GM12878 (cell line): ENCODE results near the gene TAGLN3. TPM values are rescaled to one million over a fixed set of nuclear protein-coding genes. Genes with fewer than 3 reads are reported as not detected.

Experiments
- BHLHE40 ChIP-seq, 2 experiments: fragments of 450-650 bp in 1 of 2; IDR thresholded peaks; 2 replicates each; pipeline ENCODE4 v1.6.1; 2011 to 2017; ENCODE audit warnings: low read depth in 2 of 2, borderline replicate concordance in 1 of 2, improper control_type of control experiment in 1 of 2, low read length in 1 of 2, mild to moderate bottlenecking in 1 of 2
- CHD1 ChIP-seq: IDR thresholded peaks from 2 replicates; pipeline ENCODE4 v1.6.1; 2012; ENCODE audit warnings: low read depth, low read length, improper control_type of control experiment
- HCFC1 ChIP-seq: fragments of 150-350 bp; IDR thresholded peaks from 2 replicates; pipeline ENCODE4 v1.6.1; 2014; ENCODE audit warnings: low read length
- HDGF ChIP-seq: fragments of 450-650 bp; IDR thresholded peaks from 2 replicates; pipeline ENCODE4 v1.6.1; 2016; ENCODE audit warnings: antibody characterized with exemption
- LARP7 ChIP-seq: fragments of 450-650 bp; IDR thresholded peaks from 2 replicates; pipeline ENCODE4 v1.6.1; 2017; ENCODE audit warnings: mild to moderate bottlenecking
- MYC ChIP-seq: IDR thresholded peaks from 2 replicates; pipeline ENCODE4 v1.6.1; 2011; ENCODE audit warnings: mild to moderate bottlenecking, low read length, moderate library complexity, inconsistent platforms; ENCODE audit not compliant: insufficient read depth, insufficient replicate concordance, insufficient read length, severe bottlenecking
- POLR2A ChIP-seq: IDR thresholded peaks from 2 replicates; pipeline ENCODE4 v1.6.1; 2011; ENCODE audit warnings: low read depth, mild to moderate bottlenecking, low read length
- RCOR1 ChIP-seq: conservative IDR thresholded peaks from 2 replicates; pipeline ENCODE4 v1.6.1; 2012; ENCODE audit warnings: low read depth, low read length, improper control_type of control experiment
- RFX5 ChIP-seq: IDR thresholded peaks from 2 replicates; pipeline ENCODE4 v1.6.1; 2011; ENCODE audit warnings: low read depth, low read length, improper control_type of control experiment
- ZNF217 ChIP-seq: fragments of 450-650 bp; IDR thresholded peaks from 2 replicates; pipeline ENCODE4 v1.6.1; 2017; ENCODE audit warnings: antibody characterized with exemption, mild to moderate bottlenecking
- polyA plus RNA-seq, 11 experiments: library from polyadenylated mRNA; depleted of rRNA in 4 of 11; unstranded in 6 of 11; stranded (reverse) in 5 of 11; fragments of >200 nt; fragmentation: Nextera tagmentation in 4 of 11; fragmentation: Illumina TruSeq in 1 of 11; extraction: Ambion mirVana in 4 of 11; extraction: Trizol in 1 of 11; gene quantifications; 1 replicate in 1 of 11; 2 replicates in 10 of 11; pipeline versions ENCODE4 v1.2.1 to v1.2.3, GENCODE V29; 2011 to 2016; ENCODE audit warnings: inconsistent platforms in 2 of 11, missing spikeins in 2 of 11, low read depth in 1 of 11
- total RNA-seq, 4 experiments: library from RNA; depleted of rRNA in 3 of 4; stranded (reverse); fragments of >200 nt in 3 of 4; fragmentation: Illumina TruSeq in 1 of 4; extraction: Trizol in 1 of 4; gene quantifications; 2 replicates each; pipeline versions ENCODE4 v1.2.1 to v1.2.3, GENCODE V29; 2013 to 2021
- TF ChIP-seq, protein P1 (sequence below): fragments of 450-650 bp; IDR thresholded peaks from 2 replicates; pipeline ENCODE4 v1.6.1; 2017; ENCODE audit warnings: mild to moderate bottlenecking

Gene TAGLN3
- total and polyA plus RNA-seq, 10 of the 15 experiments (the other 5 are each of a cell fraction or from before 2014, with no cell fraction given): 0.06 to 0.53 (median 0.12) TPM; not detected in 3

DNA sequence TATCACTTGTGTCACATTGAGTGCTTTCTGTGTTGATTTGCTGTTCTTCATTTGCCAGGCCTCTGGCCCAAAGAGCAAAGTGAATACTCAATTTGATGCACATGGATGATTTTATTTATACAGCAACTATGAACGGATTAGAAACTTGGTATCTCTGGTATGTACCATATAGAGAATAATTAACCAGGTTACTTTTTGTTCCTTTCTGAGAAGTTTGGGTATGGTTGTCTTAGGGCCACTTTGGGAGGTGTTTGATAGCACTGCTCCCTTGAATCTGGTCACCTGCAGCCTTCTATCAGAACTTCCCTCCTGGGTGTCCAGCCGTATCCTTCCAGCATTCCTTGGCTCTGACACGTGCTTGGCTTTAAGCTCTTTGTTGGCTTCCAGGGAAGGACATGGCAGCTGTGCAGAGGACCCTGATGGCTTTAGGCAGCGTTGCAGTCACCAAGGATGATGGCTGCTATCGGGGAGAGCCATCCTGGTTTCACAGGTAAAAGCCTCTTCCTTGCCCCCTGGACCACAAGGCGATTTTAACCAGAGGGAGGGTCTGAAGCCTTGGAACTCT, 12.7 kb downstream of the TAGLN3 start (continued):
- TF ChIP-seq MYC: no peak
- no peak for TF ChIP-seq POLR2A
- TF ChIP-seq CHD1: no peak
- no peak for TF ChIP-seq RFX5
- TF ChIP-seq HCFC1: no peak
- TF ChIP-seq LARP7: no peak
- TF ChIP-seq RCOR1: no peak
- TF ChIP-seq ZNF217: no peak
- TF ChIP-seq, protein P1, sequence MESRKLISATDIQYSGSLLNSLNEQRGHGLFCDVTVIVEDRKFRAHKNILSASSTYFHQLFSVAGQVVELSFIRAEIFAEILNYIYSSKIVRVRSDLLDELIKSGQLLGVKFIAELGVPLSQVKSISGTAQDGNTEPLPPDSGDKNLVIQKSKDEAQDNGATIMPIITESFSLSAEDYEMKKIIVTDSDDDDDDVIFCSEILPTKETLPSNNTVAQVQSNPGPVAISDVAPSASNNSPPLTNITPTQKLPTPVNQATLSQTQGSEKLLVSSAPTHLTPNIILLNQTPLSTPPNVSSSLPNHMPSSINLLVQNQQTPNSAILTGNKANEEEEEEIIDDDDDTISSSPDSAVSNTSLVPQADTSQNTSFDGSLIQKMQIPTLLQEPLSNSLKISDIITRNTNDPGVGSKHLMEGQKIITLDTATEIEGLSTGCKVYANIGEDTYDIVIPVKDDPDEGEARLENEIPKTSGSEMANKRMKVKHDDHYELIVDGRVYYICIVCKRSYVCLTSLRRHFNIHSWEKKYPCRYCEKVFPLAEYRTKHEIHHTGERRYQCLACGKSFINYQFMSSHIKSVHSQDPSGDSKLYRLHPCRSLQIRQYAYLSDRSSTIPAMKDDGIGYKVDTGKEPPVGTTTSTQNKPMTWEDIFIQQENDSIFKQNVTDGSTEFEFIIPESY: no peak
- no peak for TF ChIP-seq HDGF
- no peak for TF ChIP-seq BHLHE40 (IDR thresholded peaks at IDR 0.05; ENCODE audit: borderline replicate concordance in 1 of 2, low read depth in 2 of 2, low read length in 1 of 2)
